GM19238 (cell line): Measurements from ENCODE around the gene SOD3.

Experiments
- DNase-seq: peaks from one replicate; pipeline ENCODE4 v3.0.0; 2011; ENCODE audit warnings: low spot score; ENCODE audit not compliant: insufficient read length

Gene SOD3, protein sequence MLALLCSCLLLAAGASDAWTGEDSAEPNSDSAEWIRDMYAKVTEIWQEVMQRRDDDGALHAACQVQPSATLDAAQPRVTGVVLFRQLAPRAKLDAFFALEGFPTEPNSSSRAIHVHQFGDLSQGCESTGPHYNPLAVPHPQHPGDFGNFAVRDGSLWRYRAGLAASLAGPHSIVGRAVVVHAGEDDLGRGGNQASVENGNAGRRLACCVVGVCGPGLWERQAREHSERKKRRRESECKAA

DNA sequence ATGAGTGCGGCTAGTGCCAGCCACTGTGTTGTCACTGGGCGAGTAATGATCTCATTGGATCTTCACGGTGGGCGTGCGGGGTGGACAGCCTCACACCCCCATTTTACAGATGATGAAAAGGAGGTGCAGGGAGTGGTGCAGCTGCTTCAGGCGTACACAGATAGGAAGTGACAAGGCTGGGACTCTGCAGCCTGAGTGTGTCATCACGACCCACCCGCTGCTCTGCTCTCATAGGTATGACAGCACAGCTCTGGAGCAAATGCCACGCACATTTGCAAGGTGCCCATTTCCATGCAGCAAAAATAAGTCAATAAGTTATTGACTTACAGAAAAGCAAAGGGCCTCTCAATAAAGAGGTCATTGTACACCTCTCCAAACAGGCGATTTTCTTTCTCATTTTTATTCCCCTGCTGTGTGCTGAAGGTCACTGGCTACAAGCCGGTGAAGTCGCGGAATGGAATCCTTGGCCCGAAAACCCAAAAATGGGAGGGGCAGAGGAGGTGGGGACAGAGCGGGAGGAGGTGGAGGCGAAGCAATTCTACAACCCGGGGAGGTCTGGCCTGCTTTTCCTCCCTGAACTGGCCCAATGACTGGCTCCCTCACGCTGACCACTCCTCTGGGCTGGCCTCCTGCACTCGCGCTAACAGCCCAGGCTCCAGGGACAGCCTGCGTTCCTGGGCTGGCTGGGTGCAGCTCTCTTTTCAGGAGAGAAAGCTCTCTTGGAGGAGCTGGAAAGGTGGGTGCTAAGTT is at the start of gene SOD3:
Gene SOD3 (plus strand): TSS at position 658 of the 750 bp plus-strand sequence. CDS start 3,949 bp downstream, outside the sequence.
- DNase-seq: no peak

DNA sequence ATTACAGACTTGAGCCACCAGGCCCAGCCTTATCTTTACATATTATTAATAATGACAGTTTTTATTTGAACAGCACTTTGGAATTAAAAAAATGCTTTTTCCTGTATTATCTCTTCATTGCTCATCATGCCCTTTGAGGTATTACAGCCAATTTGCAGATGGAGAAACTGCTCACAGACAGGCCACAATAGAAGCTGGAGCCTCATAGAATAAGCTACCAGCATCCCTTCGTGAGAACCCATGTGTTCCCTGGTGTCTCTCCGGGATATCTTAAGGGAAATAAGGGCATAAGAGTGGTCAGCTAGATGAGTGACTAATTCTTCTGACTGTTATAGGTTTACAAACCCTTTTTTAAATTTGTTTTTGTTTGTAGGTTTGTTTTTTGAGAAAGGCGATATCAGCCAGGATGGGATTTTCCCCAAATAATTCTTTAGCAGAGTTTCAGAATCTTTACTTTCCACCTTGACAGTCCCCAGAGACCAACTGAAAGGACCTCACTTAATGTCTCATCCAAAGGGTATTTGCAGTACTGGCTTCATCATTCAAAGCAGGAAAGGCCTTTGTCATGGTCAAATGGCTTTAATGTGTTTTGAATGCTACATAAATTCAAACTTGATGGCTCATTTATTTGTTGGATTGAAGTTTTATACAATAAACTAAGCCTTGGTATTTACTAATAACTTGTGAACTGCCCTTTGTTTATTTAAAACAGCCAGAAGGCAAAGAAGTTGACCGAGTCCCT is 48.0 kb upstream of the SOD3 start:
- DNase-seq: no peak

DNA sequence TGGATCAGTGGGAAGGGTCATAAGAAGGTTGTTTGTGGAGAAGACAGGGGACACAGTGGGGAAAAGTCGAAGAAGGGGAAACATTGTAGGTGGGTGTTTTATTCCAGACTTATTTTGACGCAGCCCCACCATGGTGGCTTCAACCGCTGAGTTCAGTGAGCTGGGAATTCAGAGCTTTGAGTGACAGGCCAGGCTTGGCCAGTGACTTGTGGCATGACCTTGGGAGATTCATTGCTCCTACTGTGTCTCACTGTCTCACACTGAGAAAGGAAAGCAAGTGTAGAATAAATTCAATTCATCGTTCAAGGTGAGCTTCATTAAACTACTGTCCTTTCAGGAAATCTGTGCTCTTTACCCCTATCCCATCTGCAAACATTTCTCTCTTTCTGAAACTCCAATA is 47.4 kb upstream of the SOD3 start:
- no peak for DNase-seq

DNA sequence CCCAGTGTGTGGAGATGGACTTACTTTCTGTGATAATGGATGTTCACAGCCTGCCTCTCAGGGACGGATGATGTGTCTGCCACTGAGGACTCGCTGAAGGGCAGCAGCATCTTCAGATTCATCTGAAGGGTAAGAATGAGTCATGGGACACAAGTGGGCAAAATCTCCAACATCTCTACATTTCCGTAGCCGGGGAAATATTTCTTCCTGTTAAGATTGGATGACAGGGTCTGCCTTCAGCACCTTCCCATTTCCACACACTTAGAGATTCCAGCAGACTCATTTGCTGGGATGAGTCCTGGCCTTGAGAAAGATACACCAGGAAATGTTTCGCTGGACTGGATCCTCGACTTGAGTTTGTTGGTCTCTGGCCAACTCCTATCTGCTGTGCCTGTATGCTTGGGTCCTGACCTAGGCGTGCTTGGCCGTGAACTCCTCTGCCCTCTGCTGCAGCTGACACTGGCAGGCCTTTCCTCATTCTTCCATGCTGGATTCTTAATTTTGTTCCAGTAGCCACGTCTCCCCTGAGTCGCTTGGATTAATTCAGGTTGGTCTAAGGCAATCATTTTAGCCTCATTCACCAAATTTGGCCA is 46.5 kb upstream of the SOD3 start:
- no peak for DNase-seq

DNA sequence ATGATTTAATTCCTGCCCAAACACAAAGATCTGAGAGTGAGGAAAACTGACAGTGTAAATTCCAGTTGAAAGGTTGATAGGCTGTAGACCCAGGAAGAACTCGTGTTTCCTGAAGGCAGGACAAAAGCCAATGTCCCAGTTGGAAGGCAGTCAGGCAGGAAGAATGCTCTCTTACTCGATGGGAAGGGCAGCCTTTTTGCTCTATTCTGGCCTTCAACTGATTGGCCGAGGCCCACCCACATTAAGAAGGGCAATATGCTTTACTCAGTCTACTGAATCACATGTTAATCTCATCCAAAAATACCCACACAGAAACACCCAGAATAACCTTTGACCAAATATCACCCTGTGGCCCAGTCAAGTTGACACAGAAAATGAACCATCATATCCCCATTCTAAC is 45.3 kb upstream of the SOD3 start:
- DNase-seq: no peak

DNA sequence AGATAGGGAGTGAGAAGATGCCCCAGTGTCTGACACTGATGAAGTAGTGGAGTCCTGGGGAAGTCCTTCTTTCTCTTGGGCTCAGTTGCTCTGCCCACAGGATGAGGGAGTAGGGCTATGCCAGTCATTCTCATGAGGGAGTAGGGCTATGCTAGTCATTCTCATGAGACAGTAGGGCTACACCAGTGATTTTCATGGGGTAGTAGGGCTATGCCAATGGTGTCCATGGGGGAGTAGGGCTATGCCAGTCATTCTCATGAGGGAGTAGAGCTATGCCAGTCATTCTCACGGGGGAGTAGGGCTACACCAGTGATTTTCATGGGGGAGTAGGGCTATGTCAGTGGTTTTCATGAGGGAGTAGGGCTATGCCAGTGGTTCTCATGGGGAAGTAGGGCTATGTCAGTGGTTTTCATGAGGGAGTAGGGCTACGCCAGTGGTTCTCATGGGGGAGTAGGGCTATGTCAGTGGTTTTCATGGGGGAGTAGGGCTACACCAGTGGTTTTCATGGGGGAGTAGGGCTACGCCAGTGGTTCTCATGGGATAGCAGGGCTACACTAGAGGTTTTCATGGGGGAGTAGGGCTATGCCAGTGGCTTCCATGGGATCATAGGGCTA is 43.3 kb upstream of the SOD3 start:
- no peak for DNase-seq

DNA sequence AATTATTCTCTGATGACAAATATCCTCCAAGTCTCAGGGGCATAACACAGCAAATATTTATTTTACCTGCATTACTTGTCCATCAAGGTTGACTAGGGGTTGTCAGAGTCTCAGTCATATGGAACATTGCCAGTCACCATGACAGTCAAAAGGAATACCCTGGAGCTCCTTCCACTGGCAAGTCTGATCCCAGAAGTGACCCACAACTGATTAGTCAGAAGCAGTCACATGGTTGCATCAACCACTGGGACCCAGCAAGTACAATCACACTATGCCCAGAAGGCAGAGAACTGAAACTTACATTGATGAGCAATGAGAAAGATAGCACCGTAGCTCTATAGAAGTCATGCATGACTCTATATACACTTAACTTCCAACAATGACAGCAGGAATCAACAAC is 41.9 kb upstream of the SOD3 start:
- DNase-seq: no peak

DNA sequence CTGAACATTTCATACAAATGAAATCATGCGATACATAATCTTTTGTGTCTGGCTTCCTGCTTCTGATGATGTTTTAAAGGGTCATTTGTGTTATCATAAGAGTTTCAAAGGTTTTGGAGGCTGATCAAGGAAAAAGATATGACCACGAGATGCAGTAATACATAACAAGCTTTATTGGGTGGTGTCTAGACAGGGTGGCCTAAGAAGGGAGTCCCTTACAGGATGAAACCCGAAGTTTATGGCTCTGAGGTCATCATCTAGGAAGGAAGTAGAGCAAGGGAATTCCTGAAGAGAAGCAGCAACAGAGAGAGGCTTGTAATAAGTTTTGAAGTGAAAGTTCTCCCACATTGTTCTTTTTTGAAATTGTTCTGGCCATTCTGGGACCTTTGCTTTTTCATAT is 40.8 kb upstream of the SOD3 start:
- no peak for DNase-seq

DNA sequence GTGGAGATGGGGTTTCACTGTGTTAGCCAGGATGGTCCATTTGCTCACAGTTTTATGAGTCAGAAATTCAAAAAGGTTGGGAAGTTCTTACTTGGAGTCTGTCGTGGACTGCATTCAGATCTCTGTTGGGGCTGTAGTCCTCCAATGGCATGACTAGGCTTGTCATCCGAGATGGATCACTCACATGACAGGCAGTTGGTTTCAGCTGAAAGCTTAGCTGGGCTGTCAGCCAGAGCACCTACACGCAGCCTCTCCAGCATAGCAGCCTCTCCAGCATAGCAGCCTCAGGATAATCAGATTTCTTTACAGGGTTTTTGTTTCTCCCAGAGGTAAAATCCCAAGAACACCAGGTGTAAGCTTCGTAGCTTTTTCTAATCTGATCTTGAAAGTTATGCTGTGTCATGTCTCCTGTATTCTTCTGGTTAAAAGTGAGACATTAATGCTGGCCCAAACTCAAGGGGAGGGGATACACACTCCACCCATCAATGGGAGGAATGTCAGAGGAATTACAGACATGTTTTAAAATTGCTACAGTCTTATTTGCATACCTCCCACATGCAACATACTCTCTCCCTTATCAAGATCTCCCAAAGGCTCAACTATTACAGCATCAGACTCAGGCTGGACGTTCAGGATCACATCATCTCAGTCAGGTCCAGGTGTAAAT is 31.6 kb upstream of the SOD3 start:
- no peak for DNase-seq

DNA sequence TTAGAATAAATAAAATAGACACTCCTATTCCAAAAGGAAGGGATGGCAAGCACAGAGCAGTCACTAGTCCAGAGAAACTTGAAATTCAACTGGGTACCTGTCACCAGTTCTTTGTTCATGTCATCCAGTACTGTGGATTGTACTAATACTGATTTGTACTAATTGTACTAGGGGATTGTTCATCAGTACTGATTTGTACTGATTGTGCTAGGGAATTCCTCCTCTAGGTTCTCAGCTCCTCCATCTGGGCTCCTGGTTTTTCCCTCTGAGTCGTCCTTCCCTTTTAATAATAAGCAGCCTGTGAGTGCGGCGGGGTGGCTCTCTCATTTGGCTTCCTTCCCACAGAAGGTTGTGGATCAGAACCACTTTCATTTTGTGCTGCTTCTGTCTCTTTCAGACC is 31.0 kb upstream of the SOD3 start:
- DNase-seq: no peak

DNA sequence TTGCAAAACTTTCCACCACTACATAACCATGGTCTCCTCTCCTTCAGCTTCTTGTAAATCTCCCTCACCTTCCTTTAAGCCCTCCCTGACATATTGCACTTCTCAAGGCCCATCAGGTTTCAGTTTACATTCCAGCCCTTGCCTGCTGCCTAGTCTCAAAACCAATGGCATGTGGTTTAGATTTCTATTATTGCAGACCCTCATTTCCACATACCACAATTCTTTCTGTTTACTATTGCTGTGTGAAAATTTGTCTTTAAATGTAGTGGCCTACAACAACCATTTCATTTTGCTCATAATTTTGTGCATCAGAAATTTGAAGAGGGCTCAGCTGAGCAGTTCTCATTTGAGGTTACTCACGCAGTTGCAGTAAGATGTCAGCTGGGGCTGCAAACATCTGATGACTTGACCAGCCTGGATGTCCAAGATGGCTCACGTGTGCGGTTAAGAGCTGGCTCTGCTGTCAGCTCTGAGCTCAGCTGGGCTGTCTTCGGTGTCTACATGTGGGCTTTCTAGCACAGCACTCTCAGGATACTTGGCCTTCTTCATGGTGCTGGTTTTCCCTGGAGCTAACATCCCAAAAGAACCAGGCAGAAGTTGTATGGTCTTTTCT is 29.9 kb upstream of the SOD3 start:
- DNase-seq: no peak

DNA sequence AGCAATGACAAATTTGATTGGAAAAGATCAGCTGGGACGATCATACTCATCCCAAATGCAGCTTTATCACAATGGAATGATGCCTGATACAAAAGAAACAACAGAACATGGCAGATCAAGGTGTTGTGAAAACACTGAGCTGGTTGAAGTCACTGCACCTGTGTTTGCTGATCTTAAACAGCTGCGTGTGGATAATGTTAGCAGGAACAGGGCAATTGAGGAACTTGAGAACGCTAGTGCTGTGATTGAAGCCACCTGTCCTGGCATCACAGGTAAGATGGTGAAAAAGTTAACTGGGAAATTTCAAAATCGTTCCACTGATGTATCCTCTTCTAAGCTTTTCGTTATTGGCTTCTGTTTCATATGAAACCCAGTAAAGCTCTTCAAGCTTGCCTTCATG is 27.4 kb upstream of the SOD3 start:
- DNase-seq: no peak

DNA sequence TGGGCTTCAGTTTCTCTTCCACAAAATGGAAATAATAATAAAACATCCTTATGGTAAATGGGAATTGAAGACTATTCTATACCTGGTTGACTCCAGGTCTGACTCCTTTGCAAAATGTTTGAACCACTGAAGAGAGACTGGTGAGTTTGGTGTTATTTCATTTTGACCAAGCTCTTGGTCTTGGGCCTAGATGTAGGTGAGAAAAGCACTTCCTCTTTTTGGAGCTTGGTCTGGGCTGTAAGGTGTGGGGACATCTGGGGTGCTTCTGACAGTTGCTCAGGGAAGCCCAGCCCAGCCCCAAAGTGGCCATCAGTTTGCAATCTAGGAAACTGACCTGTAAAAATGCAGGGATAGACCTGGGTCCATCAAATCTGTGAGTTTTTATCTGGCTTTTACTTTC is 26.8 kb upstream of the SOD3 start:
- peak; percentile 5 for DNase-seq

DNA sequence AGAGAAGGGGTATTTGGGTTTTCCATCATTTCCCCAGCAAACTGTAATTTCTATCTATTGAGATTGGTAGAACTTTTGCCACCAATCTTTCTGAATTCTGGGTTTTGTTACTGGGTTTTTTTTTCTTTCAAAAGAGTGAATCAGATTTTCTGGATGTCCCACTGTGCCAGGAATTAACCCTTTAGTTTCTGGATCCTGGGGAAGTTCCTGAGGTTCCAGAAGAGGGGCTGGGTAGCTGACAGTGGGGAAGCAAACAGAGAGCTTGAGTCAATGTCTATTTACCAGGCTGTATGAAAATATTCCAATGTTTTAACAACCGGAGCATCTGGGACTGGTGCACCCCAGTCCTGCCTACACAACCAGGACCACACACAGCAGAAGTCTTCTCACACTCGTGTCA is 25.8 kb upstream of the SOD3 start:
- DNase-seq: no peak

DNA sequence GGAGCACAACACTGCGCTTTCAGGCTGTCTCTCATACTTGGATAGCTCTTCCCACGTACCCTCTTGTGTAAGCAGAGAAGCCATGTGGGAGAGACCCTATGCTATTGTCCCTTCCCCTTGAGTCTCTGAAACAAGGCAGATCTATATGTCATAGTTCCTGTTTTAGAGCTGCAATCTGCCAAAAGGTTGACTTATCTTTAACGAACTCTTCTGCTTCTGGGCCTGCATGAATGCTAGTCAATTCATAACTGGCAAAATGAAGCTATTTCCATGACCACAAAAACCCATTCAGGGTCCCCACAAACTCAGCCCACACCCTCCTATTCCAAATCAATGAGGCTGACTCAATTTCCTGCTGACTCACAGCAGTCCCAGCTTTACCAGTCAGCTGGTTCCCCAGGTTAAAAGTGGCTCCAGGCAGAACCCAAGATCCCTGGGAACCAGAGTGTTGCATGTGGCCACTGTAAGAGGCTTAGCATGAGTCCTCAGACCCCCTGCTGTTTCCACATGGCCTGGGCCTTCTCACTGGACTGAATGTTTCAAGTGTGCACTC is 25.3 kb upstream of the SOD3 start:
- DNase-seq: no peak

DNA sequence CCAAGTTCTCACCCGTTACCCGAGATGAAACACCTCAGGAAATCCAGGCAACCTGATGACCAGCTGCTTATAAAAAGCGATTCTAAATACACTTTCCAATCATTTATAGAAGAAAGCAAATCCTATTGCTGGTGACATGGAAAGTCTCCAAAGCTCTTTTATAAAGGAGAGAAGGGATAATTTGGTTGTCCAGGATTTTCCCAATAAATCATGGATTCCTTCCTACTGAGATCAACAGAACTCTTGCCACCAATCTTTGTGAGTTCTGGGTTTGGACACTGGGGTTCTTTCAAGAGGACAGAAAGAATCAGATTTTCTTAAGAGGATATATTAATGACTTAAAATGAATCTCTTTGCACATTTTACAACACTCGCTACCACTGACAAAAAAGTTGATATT is 24.7 kb upstream of the SOD3 start:
- DNase-seq: no peak

DNA sequence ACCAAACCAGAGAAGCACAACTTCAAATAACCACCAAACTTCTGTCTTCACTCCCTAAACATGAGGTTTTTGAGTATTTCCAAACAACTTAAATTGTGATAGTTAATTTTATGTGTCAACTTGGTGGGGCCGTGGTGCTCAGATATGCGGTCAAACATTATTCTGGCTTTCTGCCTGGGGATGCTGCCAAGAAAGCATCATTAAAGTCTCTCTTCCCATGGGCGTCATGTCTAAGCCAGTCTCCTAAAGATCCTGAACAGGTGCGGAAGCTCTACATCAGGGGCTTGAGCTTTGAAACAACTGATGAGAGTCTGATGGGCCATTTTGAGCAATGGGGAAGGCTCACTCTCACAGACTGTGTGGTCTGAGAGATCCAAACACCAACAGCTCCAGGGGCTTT is 24.1 kb upstream of the SOD3 start:
- DNase-seq: no peak

DNA sequence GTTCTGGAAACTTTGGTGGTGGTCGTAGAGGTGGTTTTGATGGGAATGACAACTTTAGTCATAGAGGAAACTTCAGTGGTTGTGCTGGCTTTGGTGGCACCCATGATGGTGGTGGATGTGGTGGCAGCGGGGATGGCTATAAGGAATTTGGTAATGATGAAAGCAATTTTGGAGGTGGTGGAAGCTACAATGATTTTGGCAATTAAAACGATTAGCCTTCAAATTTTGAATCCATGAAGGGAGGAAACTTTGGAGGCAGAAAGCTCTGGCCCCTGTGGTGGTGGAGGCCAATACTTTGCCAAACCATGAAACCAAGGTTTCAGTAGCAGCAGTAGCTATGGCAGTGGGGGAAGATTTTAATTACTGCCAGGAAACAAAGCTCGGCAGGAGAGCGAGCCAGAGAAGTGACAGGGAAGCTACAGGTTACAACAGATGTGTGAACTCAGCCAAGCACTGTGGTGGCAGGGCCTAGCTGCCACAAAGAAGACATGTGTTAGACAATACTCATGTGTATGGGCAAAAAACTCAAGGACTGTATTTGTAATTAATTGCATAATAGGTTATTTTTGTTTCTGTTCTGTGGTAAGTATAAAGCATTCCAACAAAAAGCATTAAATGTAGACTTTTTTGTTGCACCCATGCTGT is 23.2 kb upstream of the SOD3 start:
- DNase-seq: no peak

DNA sequence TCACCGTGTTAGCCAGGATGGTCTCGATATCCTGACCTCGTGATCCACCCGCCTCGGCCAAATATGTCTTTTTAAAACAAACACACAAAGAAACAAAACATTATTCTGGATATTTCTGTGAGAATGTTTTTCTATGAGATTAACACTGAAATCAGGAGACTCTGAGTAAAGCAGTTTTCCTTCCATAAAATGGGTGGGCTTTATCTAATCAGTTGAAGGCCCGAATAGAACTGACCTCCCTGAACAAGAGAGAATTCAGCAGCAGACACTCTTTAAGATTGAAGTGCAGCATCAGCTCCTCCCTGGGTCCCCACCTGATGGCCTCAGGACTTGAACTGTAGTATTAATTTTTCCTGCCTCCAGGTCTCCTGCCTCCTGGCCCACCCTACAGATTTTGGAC is 22.4 kb upstream of the SOD3 start:
- DNase-seq: no peak

DNA sequence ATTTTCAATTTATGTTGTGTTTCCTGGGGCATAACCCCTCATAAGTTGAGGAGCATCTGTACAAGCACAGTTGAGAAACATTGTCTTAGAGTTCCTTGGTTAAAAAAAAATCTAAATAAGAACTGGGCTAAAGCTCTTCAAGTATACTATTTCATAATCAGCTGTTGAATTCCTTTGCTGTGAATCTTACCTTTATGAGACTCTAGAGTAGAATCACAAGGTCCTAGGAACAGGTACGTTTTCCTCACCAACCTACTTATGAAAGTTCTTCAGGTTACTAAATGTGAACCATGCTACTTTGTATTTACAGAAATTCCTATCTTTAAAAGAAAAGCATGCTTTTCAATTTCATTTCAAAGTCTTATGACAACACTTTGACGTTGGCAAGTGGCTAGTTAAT is 20.9 kb upstream of the SOD3 start:
- DNase-seq: no peak
